Heart left ventricle (tissue), 16 donors: ENCODE data around the gene NLRP1. TPM values are rescaled to one million over a fixed set of nuclear protein-coding genes. Genes with fewer than 3 reads are reported as not detected.

Source experiments
- ATAC-seq, 4 donors: fragments of 200-7000 bp; cut with Tn5 transposase; one replicate each; pipeline ENCODE4 v1.9.1; 2020 to 2022; ENCODE audit warnings: moderate library complexity in 4 of 4, mild to moderate bottlenecking in 3 of 4, moderate number of reproducible peaks in 1 of 4
- DNase-seq, 5 donors: peaks; one replicate each; pipeline ENCODE4 v3.0.0-alpha.2; 2020
- H3K27ac ChIP-seq, 12 donors: fragments of 200-600 bp; sonication (generic) in 4 of 12; one replicate each; pipeline versions ENCODE4 v1.5.0 to v1.8.0; 2016 to 2022; ENCODE audit warnings: mild to moderate bottlenecking in 2 of 12
- H3K27me3 ChIP-seq, 9 donors: fragments of 200-600 bp; sonication (generic) in 2 of 9; one replicate each; pipeline versions ENCODE4 v1.5.1 to v1.8.0; 2016 to 2022; ENCODE audit warnings: mild to moderate bottlenecking in 3 of 9
- H3K36me3 ChIP-seq, 9 donors: fragments of 200-600 bp; sonication (generic) in 2 of 9; one replicate each; pipeline versions ENCODE4 v1.5.0 to v1.8.0; 2018 to 2022; ENCODE audit warnings: mild to moderate bottlenecking in 2 of 9
- H3K4me1 ChIP-seq, 12 donors: fragments of 200-600 bp; sonication (generic) in 4 of 12; one replicate each; pipeline versions ENCODE4 v1.5.0 to v1.8.0; 2016 to 2022; ENCODE audit warnings: mild to moderate bottlenecking in 3 of 12
- H3K4me3 ChIP-seq, 12 donors: fragments of 200-600 bp; sonication (generic) in 4 of 12; one replicate each; pipeline versions ENCODE4 v1.5.0 to v1.8.0; 2017 to 2022; ENCODE audit warnings: mild to moderate bottlenecking in 9 of 12, moderate library complexity in 4 of 12
- H3K9me3 ChIP-seq, 12 donors: fragments of 200-600 bp; sonication (generic) in 4 of 12; one replicate each; pipeline versions ENCODE4 v1.5.0 to v1.8.0; 2016 to 2022; ENCODE audit warnings: mild to moderate bottlenecking in 1 of 12
- CTCF ChIP-seq, 12 donors: fragments of 200-600 bp; sonication (generic) in 4 of 12; IDR thresholded peaks; one replicate each; pipeline versions ENCODE4 v1.5.0 to v1.8.0; 2018 to 2022; ENCODE audit warnings: antibody characterized with exemption in 12 of 12, mild to moderate bottlenecking in 5 of 12
- POLR2A ChIP-seq, 2 donors: fragments of 450-650 bp; IDR thresholded peaks; one replicate each; pipeline ENCODE4 v1.6.1; 2017; ENCODE audit warnings: antibody characterized with exemption in 2 of 2, mild to moderate bottlenecking in 2 of 2, moderate library complexity in 2 of 2
- WGBS, 4 donors: extraction: QIAGEN DNeasy Blood & Tissue Kit in 2 of 4; methylation state at CpG; one replicate each; pipeline versions ENCODE4 v1.1.5 to v1.1.7; 2013 to 2018; 5-methylcytosine and 5-hydroxymethylcytosine counted together
- intact Hi-C, 10 donors: fragments of 100-400 bp; cut with DNase I; formaldehyde crosslinking; loops; one replicate each; pipeline versions ENCODE4 v1.11.1 to v1.14.2; 2022
- polyA plus RNA-seq, 2 donors: library from polyadenylated mRNA; stranded (reverse); fragments of 200-250 nt; gene quantifications; one replicate each; pipeline ENCODE4 v1.2.3, GENCODE V29; 2013
- total RNA-seq, 9 donors: library from RNA; depleted of rRNA in 2 of 9; stranded (reverse); fragments of >200 nt in 2 of 9; fragmentation: NEBNext Ultra II Directional in 3 of 9; extraction: Animal tissue kit (Norgen Biotek cat#: 25700) in 3 of 9; gene quantifications; one replicate each; pipeline versions ENCODE4 v1.1.0 to v1.2.4, GENCODE V29; 2016 to 2023
- donor health status: ischemic (EF 13 %, LVEDD 7.1; RV severe dilation, severe dysfunction).
- donor health status: healthy with polysubstance abuse.
- donor health status: DM: no; HTN: yes; CAD: no.
- donor health status: DM: no; HTN: no; CAD: no.
- donor health status: ischemic (EF 25% LVEDD 6.9; RV normal size, moderate dysfunction).
- donor health status: ischemic (EF 25% LVEDD 5.7; RV mildly dilated, moderate dysfunction).
- donor health status: healthy.
- donor health status: DM: yes; HTN: yes; CAD: no.
- donor health status: ischemic (EF 35%, LVEDD 5.7; RV mildly dilated, moderate dysfunction).
- donor health status: nonischemic (EF 11% LVEDD 7.7; RV severe dilation, severe dysfunction).
- donor health status: DM: yes; HTN: yes; CAD: no.
- donor health status: PGD.
- donor health status: ischemic (EF 29% LVEDD 5.4; RV normal size, mild dysfunction).
- donor health status: nonischemic (EF 23%, LVEDD 6.1; RV moderate dilation, normal function).

Gene NLRP1
- total and polyA plus RNA-seq, 11 donors = 3.8 to 16.7 (median 8.8) TPM

- Histone ChIP-seq H3K4me1 (no peaks in the 10 kb centered on the region), H3K9me3 (peaks cover 0 to 14% (median 0%) of the 10 kb centered on the region in 12 donors), H3K4me3 (no peak overlapping the region), H3K27ac (no peak overlapping the region), H3K27me3 (no peaks in the 10 kb centered on the region), H3K36me3 (peaks cover 0 to 33% (median 6%) of the 10 kb centered on the region in 9 donors)
- no peak for DNase-seq
- TF ChIP-seq CTCF (IDR thresholded peaks at IDR 0.05) (no peak), POLR2A (IDR thresholded peaks at IDR 0.05) (no peak)
- WGBS, 4 donors = 82 to 90% (median 83%) methylated on average over 2 of the region's 2 CpGs
- ATAC-seq = no peak
- intact Hi-C loops = no loop called here
Measured at GRCh38 chr17:5565808-5566207, 18.5 kb downstream of the NLRP1 start.

GRCh38 chr17:5563456-5563855, 20.9 kb downstream of the NLRP1 start:
- Histone ChIP-seq H3K4me3 (no peak overlapping the region), H3K27ac (no peak overlapping the region), H3K27me3 (no peaks in the 10 kb centered on the region), H3K4me1 (no peaks in the 10 kb centered on the region), H3K36me3 (peaks cover 0 to 47% (median 27%) of the 10 kb centered on the region in 9 donors), H3K9me3 (peaks cover 0 to 14% (median 0%) of the 10 kb centered on the region in 12 donors)
- TF ChIP-seq POLR2A (IDR thresholded peaks at IDR 0.05) (no peak), CTCF (IDR thresholded peaks at IDR 0.05) (no peak)
- 64 to 76% (median 68%) methylated on average over 2 of the region's 2 CpGs for WGBS, 4 donors
- intact Hi-C loops = no loop called here
- ATAC-seq = no peak
- no peak for DNase-seq

GRCh38 chr17:5562661-5563360, 21.5 kb downstream of the NLRP1 start:
- no peak overlapping the region for H3K4me3 ChIP-seq
- DNase-seq (no peak), ATAC-seq (no peak)
- peaks cover 0 to 47% (median 32%) of the 10 kb centered on the region in 9 donors for H3K36me3 ChIP-seq
- H3K27ac ChIP-seq = no peak overlapping the region
- H3K27me3 ChIP-seq = no peaks in the 10 kb centered on the region
- TF ChIP-seq POLR2A (IDR thresholded peaks at IDR 0.05) (no peak), CTCF (IDR thresholded peaks at IDR 0.05) (no peak)
- no peaks in the 10 kb centered on the region for H3K4me1 ChIP-seq
- 76 to 82% (median 81%) methylated on average over 5 to 6 of the region's 6 CpGs for WGBS, 4 donors
- intact Hi-C loops = no loop called here
- H3K9me3 ChIP-seq = peaks cover 0 to 14% (median 0%) of the 10 kb centered on the region in 12 donors

GRCh38 chr17:5561736-5562571, 22.4 kb downstream of the NLRP1 start:
- DNase-seq (no peak), ATAC-seq (no peak)
- intact Hi-C loops = no loop called here
- H3K4me3 ChIP-seq = no peak overlapping the region
- H3K27ac ChIP-seq = no peak overlapping the region
- no peaks in the 10 kb centered on the region for H3K4me1 ChIP-seq
- TF ChIP-seq POLR2A (IDR thresholded peaks at IDR 0.05) = no peak
- no peak for TF ChIP-seq CTCF (IDR thresholded peaks at IDR 0.05)
- no peaks in the 10 kb centered on the region for H3K27me3 ChIP-seq
- peaks cover 0 to 14% (median 0%) of the 10 kb centered on the region in 12 donors for H3K9me3 ChIP-seq
- 79 to 93% (median 84%) methylated on average over 9 to 14 of the region's 14 CpGs for WGBS, 4 donors
- H3K36me3 ChIP-seq = peaks cover 0 to 47% (median 35%) of the 10 kb centered on the region in 9 donors
